ENCODE results near the gene FHIP2A. TPM values are rescaled to one million over a fixed set of nuclear protein-coding genes. Genes with fewer than 3 reads are reported as not detected.
"Not testable (repeated sequence)": the region's sequence is repeated elsewhere in the genome, so short reads cannot be mapped to it uniquely, and the experiment has no call there.

FHIP2A gene, protein sequence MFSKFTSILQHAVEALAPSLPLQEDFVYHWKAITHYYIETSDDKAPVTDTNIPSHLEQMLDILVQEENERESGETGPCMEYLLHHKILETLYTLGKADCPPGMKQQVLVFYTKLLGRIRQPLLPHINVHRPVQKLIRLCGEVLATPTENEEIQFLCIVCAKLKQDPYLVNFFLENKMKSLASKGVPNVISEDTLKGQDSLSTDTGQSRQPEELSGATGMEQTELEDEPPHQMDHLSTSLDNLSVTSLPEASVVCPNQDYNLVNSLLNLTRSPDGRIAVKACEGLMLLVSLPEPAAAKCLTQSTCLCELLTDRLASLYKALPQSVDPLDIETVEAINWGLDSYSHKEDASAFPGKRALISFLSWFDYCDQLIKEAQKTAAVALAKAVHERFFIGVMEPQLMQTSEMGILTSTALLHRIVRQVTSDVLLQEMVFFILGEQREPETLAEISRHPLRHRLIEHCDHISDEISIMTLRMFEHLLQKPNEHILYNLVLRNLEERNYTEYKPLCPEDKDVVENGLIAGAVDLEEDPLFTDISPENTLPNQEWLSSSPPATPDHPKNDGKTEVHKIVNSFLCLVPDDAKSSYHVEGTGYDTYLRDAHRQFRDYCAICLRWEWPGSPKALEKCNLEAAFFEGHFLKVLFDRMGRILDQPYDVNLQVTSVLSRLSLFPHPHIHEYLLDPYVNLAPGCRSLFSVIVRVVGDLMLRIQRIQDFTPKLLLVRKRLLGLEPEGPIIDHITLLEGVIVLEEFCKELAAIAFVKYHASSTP
- polyA plus RNA-seq (2013) = 13.1 TPM in 2 replicates

- Histone ChIP-seq H3K79me2 (ENCODE audit: control insufficient read depth, insufficient read depth, low read length, poor library complexity) (peaks cover 13% of the 10 kb centered on the region), H3K23ac (ENCODE audit: low read length) (no peak within 1 kb of the TSS), H3K9ac (ENCODE audit: low read length) (peak within 1 kb of the TSS; percentile 96), H3K4ac (ENCODE audit: low read depth, low read length) (peak within 1 kb of the TSS; percentile 56), H2BK120ac (ENCODE audit: insufficient read depth, low read length, poor library complexity) (peak within 1 kb of the TSS; percentile 84), H4K12ac (ENCODE audit: low read depth, low read length) (peak within 1 kb of the TSS; percentile 88), H3K79me1 (ENCODE audit: low read length) (peaks cover 13% of the 10 kb centered on the region), H3K36me3 (ENCODE audit: control insufficient read depth in 1 of 2, insufficient read depth in 2 of 2, low read length in 2 of 2) (peaks cover 1 to 2% of the 10 kb centered on the region in 2 experiments), H3K27me3 (ENCODE audit: insufficient read depth, low read length) (no peaks in the 10 kb centered on the region), H4K8ac (ENCODE audit: low read depth, low read length) (peak within 1 kb of the TSS; percentile 91), H2AFZ (ENCODE audit: insufficient read depth, low read length, poor library complexity) (peak within 1 kb of the TSS; percentile 75), H3K9me3 (ENCODE audit: insufficient read depth, low read depth, low read length) (no peaks in the 10 kb centered on the region), H2BK5ac (ENCODE audit: low read depth, low read length, poor library complexity) (peak within 1 kb of the TSS; percentile 75), H2AK5ac (ENCODE audit: low read length) (peak within 1 kb of the TSS; percentile 5), H2BK12ac (ENCODE audit: low read length) (peak within 1 kb of the TSS; percentile 73), H3K4me2 (ENCODE audit: low read length) (peak within 1 kb of the TSS; percentile 52), H3K4me1 (ENCODE audit: control insufficient read depth in 1 of 2, insufficient read depth in 2 of 2, low read length in 2 of 2) (peaks cover 3% of the 10 kb centered on the region in 2 experiments), H3K27ac (ENCODE audit: low read depth, low read length) (peak within 1 kb of the TSS; percentile 93), H3K14ac (ENCODE audit: low read length) (peak within 1 kb of the TSS; percentile 91), H3K4me3 (ENCODE audit: low read depth, low read length) (peak within 1 kb of the TSS; percentile 99), H4K91ac (ENCODE audit: low read depth, low read length) (peak within 1 kb of the TSS; percentile 90), H3K18ac (ENCODE audit: low read length) (peak within 1 kb of the TSS; percentile 93)
- WGBS (ENCODE audit: extremely low coverage, insufficient coverage, insufficient read length) = no CpG with 5 or more reads among the region's 59 CpGs
- peak; percentile 60 to 92 for DNase-seq
These were observed at the start of gene FHIP2A for GRCh38 chr10:114821293-114821914. Gene FHIP2A (plus strand): TSS chr10:114821780. CDS start chr10:114822079, 299 bp downstream.

DNA sequence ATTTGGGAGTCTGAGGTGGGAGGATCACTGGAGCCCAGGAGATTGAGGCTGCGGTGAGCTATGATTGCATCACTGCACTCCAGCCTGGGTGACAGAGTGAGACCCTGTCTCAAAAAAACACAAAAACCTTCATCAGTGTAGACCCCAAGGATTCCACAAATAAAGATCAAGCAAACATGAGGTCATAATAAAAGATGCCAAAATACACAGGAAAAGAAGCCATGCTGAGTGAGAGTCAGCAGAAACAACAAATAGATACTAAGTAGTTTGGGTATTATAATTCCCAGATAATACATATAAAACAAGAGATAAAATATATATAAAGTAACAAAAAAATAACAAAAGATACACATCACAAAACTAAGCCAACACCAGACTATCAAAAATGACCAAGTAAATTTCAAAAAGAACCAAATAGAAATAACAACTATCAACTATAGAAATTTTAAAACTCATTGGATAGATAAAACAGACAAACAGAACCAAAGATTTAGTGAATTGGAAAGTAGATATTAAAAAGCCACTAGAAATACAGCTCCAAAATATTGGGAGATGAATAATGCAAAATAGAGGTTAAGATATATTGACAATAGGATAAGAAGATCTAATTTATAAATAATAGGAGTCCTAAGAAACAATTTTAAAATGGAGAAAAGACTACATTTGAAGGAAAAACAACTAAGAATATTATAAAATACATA, 48.9 kb upstream of the FHIP2A start:
- no CpG with 5 or more reads among the region's 1 CpG for WGBS (ENCODE audit: extremely low coverage, insufficient coverage, insufficient read length)
- H2BK120ac ChIP-seq (ENCODE audit: insufficient read depth, low read length, poor library complexity) = no peak overlapping the region

DNA sequence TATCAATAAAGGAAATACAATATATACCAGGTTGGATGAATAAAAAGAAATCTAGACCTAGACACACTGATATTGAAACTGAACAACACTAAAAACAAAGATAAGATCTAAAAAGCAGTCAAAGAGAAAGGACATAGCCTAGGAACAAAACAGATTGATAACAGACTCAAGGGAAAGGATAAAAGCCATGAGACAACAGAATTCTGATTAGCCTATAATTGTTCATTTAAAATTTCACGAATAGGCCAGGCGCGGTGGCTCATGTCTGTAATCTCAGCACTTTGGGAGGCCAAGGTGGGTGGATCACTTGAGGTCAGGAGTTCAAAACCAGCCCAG, 48.4 kb upstream of the FHIP2A start:
- H3K9me3 ChIP-seq (ENCODE audit: insufficient read depth, low read depth, low read length) = no peaks in the 10 kb centered on the region
- DNase-seq = no peak
- H3K9ac ChIP-seq (ENCODE audit: low read length) = no peak overlapping the region
- H4K91ac ChIP-seq (ENCODE audit: low read depth, low read length) = no peak overlapping the region
- H2BK120ac ChIP-seq (ENCODE audit: insufficient read depth, low read length, poor library complexity) = no peak overlapping the region
- no peak overlapping the region for H2BK5ac ChIP-seq (ENCODE audit: low read depth, low read length, poor library complexity)
- H3K4me1 ChIP-seq (ENCODE audit: control insufficient read depth in 1 of 2, insufficient read depth in 2 of 2, low read length in 2 of 2) = no peaks in the 10 kb centered on the region
- no peak overlapping the region for H3K27ac ChIP-seq (ENCODE audit: low read depth, low read length)
- no peak overlapping the region for H2AK5ac ChIP-seq (ENCODE audit: low read length)
- no peak overlapping the region for H3K4ac ChIP-seq (ENCODE audit: low read depth, low read length)
- H2AFZ ChIP-seq (ENCODE audit: insufficient read depth, low read length, poor library complexity) = no peak overlapping the region
- H2BK12ac ChIP-seq (ENCODE audit: low read length) = no peak overlapping the region
- H3K14ac ChIP-seq (ENCODE audit: low read length) = no peak overlapping the region
- H3K23ac ChIP-seq (ENCODE audit: low read length) = no peak overlapping the region
- no peak overlapping the region for H4K8ac ChIP-seq (ENCODE audit: low read depth, low read length)
- H3K4me2 ChIP-seq (ENCODE audit: low read length) = no peak overlapping the region
- H3K18ac ChIP-seq (ENCODE audit: low read length) = no peak overlapping the region
- WGBS (ENCODE audit: extremely low coverage, insufficient coverage, insufficient read length) = no CpG with 5 or more reads among the region's 3 CpGs
- H3K4me3 ChIP-seq (ENCODE audit: low read depth, low read length) = no peak overlapping the region
- no peak overlapping the region for H4K12ac ChIP-seq (ENCODE audit: low read depth, low read length)
- H3K27me3 ChIP-seq (ENCODE audit: insufficient read depth, low read length) = peaks cover 5% of the 10 kb centered on the region
- H3K79me2 ChIP-seq (ENCODE audit: control insufficient read depth, insufficient read depth, low read length, poor library complexity) = no peaks in the 10 kb centered on the region
- no peaks in the 10 kb centered on the region for H3K79me1 ChIP-seq (ENCODE audit: low read length)
- no peaks in the 10 kb centered on the region for H3K36me3 ChIP-seq (ENCODE audit: control insufficient read depth in 1 of 2, insufficient read depth in 2 of 2, low read length in 2 of 2)

More for the DNA sequence above, 48.9 kb upstream of the FHIP2A start:
- no peak overlapping the region for H2BK12ac ChIP-seq (ENCODE audit: low read length)
- no peak overlapping the region for H2BK5ac ChIP-seq (ENCODE audit: low read depth, low read length, poor library complexity)
- H3K27ac ChIP-seq (ENCODE audit: low read depth, low read length) = no peak overlapping the region
- H3K4ac ChIP-seq (ENCODE audit: low read depth, low read length) = no peak overlapping the region
- no peaks in the 10 kb centered on the region for H3K79me2 ChIP-seq (ENCODE audit: control insufficient read depth, insufficient read depth, low read length, poor library complexity)
- no peak overlapping the region for H3K4me2 ChIP-seq (ENCODE audit: low read length)
- H4K8ac ChIP-seq (ENCODE audit: low read depth, low read length) = no peak overlapping the region
- H3K9me3 ChIP-seq (ENCODE audit: insufficient read depth, low read depth, low read length) = no peaks in the 10 kb centered on the region
- no peaks in the 10 kb centered on the region for H3K79me1 ChIP-seq (ENCODE audit: low read length)
- no peaks in the 10 kb centered on the region for H3K4me1 ChIP-seq (ENCODE audit: control insufficient read depth in 1 of 2, insufficient read depth in 2 of 2, low read length in 2 of 2)
- H3K23ac ChIP-seq (ENCODE audit: low read length) = no peak overlapping the region
- no peaks in the 10 kb centered on the region for H3K36me3 ChIP-seq (ENCODE audit: control insufficient read depth in 1 of 2, insufficient read depth in 2 of 2, low read length in 2 of 2)
- no peak overlapping the region for H3K4me3 ChIP-seq (ENCODE audit: low read depth, low read length)
- no peak overlapping the region for H3K9ac ChIP-seq (ENCODE audit: low read length)
- no peak overlapping the region for H2AK5ac ChIP-seq (ENCODE audit: low read length)
- no peak overlapping the region for H4K12ac ChIP-seq (ENCODE audit: low read depth, low read length)
- peaks cover 9% of the 10 kb centered on the region for H3K27me3 ChIP-seq (ENCODE audit: insufficient read depth, low read length)
- H3K14ac ChIP-seq (ENCODE audit: low read length) = no peak overlapping the region
- H4K91ac ChIP-seq (ENCODE audit: low read depth, low read length) = no peak overlapping the region
- H3K18ac ChIP-seq (ENCODE audit: low read length) = no peak overlapping the region
- no peak overlapping the region for H2AFZ ChIP-seq (ENCODE audit: insufficient read depth, low read length, poor library complexity)
- DNase-seq = no peak

- not testable (repeated sequence) for H2AFZ ChIP-seq (ENCODE audit: insufficient read depth, low read length, poor library complexity); H2BK120ac ChIP-seq (ENCODE audit: insufficient read depth, low read length, poor library complexity); H3K9me3 ChIP-seq (ENCODE audit: insufficient read depth, low read depth, low read length); H4K91ac ChIP-seq (ENCODE audit: low read depth, low read length); H3K18ac ChIP-seq (ENCODE audit: low read length); H2BK12ac ChIP-seq (ENCODE audit: low read length); H3K4me1 ChIP-seq (ENCODE audit: control insufficient read depth in 1 of 2, insufficient read depth in 2 of 2, low read length in 2 of 2); H3K23ac ChIP-seq (ENCODE audit: low read length); H3K4ac ChIP-seq (ENCODE audit: low read depth, low read length); H3K4me3 ChIP-seq (ENCODE audit: low read depth, low read length); H2AK5ac ChIP-seq (ENCODE audit: low read length); H4K8ac ChIP-seq (ENCODE audit: low read depth, low read length); H4K12ac ChIP-seq (ENCODE audit: low read depth, low read length); H3K27ac ChIP-seq (ENCODE audit: low read depth, low read length); H3K9ac ChIP-seq (ENCODE audit: low read length); H3K4me2 ChIP-seq (ENCODE audit: low read length); H3K14ac ChIP-seq (ENCODE audit: low read length); H3K27me3 ChIP-seq (ENCODE audit: insufficient read depth, low read length); H3K79me2 ChIP-seq (ENCODE audit: control insufficient read depth, insufficient read depth, low read length, poor library complexity); DNase-seq; H2BK5ac ChIP-seq (ENCODE audit: low read depth, low read length, poor library complexity); H3K79me1 ChIP-seq (ENCODE audit: low read length); H3K36me3 ChIP-seq (ENCODE audit: control insufficient read depth in 1 of 2, insufficient read depth in 2 of 2, low read length in 2 of 2)
- no CpG with 5 or more reads among the region's 3 CpGs for WGBS (ENCODE audit: extremely low coverage, insufficient coverage, insufficient read length)
These were observed 46.5 kb upstream of the FHIP2A start for GRCh38 chr10:114775082-114775481.
